HCT116 (cell line): ENCODE measurements around the gene CHAMP1. TPM values are rescaled to one million over a fixed set of nuclear protein-coding genes. Genes with fewer than 3 reads are reported as not detected.

Experiments used
- ATAC-seq: fragments of 200-7000 bp; cut with Tn5 transposase; 2 replicates; pipeline ENCODE4 v1.9.1; 2020; ENCODE audit warnings: mild to moderate bottlenecking, moderate library complexity
- BruUV-seq: library from RNA; stranded (reverse); fragments of 400-500 nt; replicated peaks from 2 replicates; lab custom pipeline; 2021; lab: Mats Ljungman, UMichigan
- CTCF ChIA-PET: fragments of 300-600 bp; sonication (Branson Sonifier 250); formaldehyde crosslinking; loops from one replicate; lab custom pipeline; 2021; ENCODE audit warnings: antibody characterized with exemption; lab: Charles Lee
- POLR2A ChIA-PET: fragments of 300-600, 350-600 bp; sonication (Branson Sonifier 250); formaldehyde crosslinking; loops from one replicate; lab custom pipeline; 2021; ENCODE audit warnings: antibody characterized with exemption; lab: Charles Lee
- RAD21 ChIA-PET, 2 experiments: fragments of 300-600 bp; sonication (Branson Sonifier 250); formaldehyde crosslinking; loops; one replicate each; lab custom pipeline; 2023; ENCODE audit warnings: low total read pairs in 2 of 2; ENCODE audit not compliant: uncharacterized antibody in 2 of 2, unreplicated experiment in 2 of 2, low non-redundant PET in 1 of 2; lab: Charles Lee
- DNase-seq: peaks from one replicate; pipeline ENCODE4 v3.0.0-alpha.2; 2010; ENCODE audit warnings: low read depth, low spot score
- H2AFZ ChIP-seq: fragments of 200-600 bp; shearing (Covaris generic), sonication (generic); 2 replicates; pipeline ENCODE4 v1.6.1; 2017; ENCODE audit warnings: low read depth, mixed run types, mixed read lengths, antibody characterized with exemption, low read length; ENCODE audit not compliant: poor library complexity, severe bottlenecking
- H3K27ac ChIP-seq: 2 replicates; pipeline ENCODE4 v1.5.1; 2012; ENCODE audit warnings: low read depth, low read length
- H3K27me3 ChIP-seq: fragments of 200-600 bp; sonication (generic); 2 replicates; pipeline ENCODE4 v1.6.1; 2016; ENCODE audit warnings: mixed run types, low read length, mixed read lengths; ENCODE audit not compliant: insufficient read depth
- H3K36me3 ChIP-seq, 2 experiments: fragments of 200-500 bp in 1 of 2; fragments of 200-600 bp in 1 of 2; sonication (Bioruptor generic) in 1 of 2; sonication (generic) in 1 of 2; 2 replicates each; pipeline versions ENCODE4 v1.5.1 to v1.6.1; 2014 to 2016; ENCODE audit warnings: low read length in 2 of 2, inconsistent platforms in 1 of 2, mixed read lengths in 1 of 2, mixed run types in 1 of 2; ENCODE audit not compliant: insufficient read depth in 2 of 2, control insufficient read depth in 1 of 2
- H3K4me1 ChIP-seq, 2 experiments: fragments of 200-600 bp in 1 of 2; sonication (generic) in 1 of 2; 2 replicates each; pipeline versions ENCODE4 v1.5.1 to v1.6.1; 2012 to 2017; ENCODE audit warnings: low read length in 2 of 2, inconsistent platforms in 1 of 2, mild to moderate bottlenecking in 1 of 2, mixed read lengths in 1 of 2, mixed run types in 1 of 2, moderate library complexity in 1 of 2; ENCODE audit not compliant: insufficient read depth in 2 of 2, control insufficient read depth in 1 of 2
- H3K4me2 ChIP-seq: fragments of 200-600 bp; sonication (generic); 2 replicates; pipeline ENCODE4 v1.6.1; 2017; ENCODE audit warnings: mixed run types, low read length, mixed read lengths
- H3K4me3 ChIP-seq, 2 experiments: fragments of 200-600 bp in 1 of 2; sonication (generic) in 1 of 2; replicated peaks in 1 of 2; 2 replicates each; pipeline ENCODE4 v1.5.1; 2011 to 2016; ENCODE audit warnings: low read length in 2 of 2, control low read depth in 1 of 2, low read depth in 1 of 2, mild to moderate bottlenecking in 1 of 2, mixed read lengths in 1 of 2, mixed run types in 1 of 2
- H3K79me2 ChIP-seq: fragments of 200-600 bp; sonication (generic); 2 replicates; pipeline ENCODE4 v1.6.1; 2017; ENCODE audit warnings: mild to moderate bottlenecking, mixed run types, low read length, moderate library complexity, mixed read lengths; ENCODE audit not compliant: insufficient read depth
- H3K9ac ChIP-seq: fragments of 200-600 bp; sonication (generic); 2 replicates; pipeline ENCODE4 v1.6.1; 2016; ENCODE audit warnings: low read length, mixed read lengths
- H3K9me2 ChIP-seq: fragments of 200-600 bp; sonication (generic), shearing (Covaris generic); 2 replicates; pipeline ENCODE4 v1.6.1; 2017; ENCODE audit warnings: mixed run types, mild to moderate bottlenecking, moderate library complexity; ENCODE audit not compliant: insufficient read depth
- H3K9me3 ChIP-seq, 2 experiments: fragments of 200-500 bp in 1 of 2; fragments of 200-600 bp in 1 of 2; sonication (Bioruptor generic) in 1 of 2; sonication (generic) in 1 of 2; 2 replicates each; pipeline ENCODE4 v1.6.1; 2014 to 2017; ENCODE audit warnings: low read length in 2 of 2, mixed read lengths in 2 of 2, inconsistent platforms in 1 of 2, low read depth in 1 of 2, mild to moderate bottlenecking in 1 of 2, mixed run types in 1 of 2, moderate library complexity in 1 of 2; ENCODE audit not compliant: control insufficient read depth in 1 of 2, insufficient read depth in 1 of 2
- H4K20me1 ChIP-seq: fragments of 200-600 bp; sonication (generic), shearing (Covaris generic); 2 replicates; pipeline ENCODE4 v1.6.1; 2017; ENCODE audit warnings: mixed run types, mild to moderate bottlenecking, moderate library complexity; ENCODE audit not compliant: insufficient read depth
- CBX3 ChIP-seq: IDR thresholded peaks from 2 replicates; pipeline ENCODE4 v1.6.1; 2012; ENCODE audit warnings: low read depth
- CEBPB ChIP-seq: IDR thresholded peaks from 2 replicates; pipeline ENCODE4 v1.6.1; 2012; ENCODE audit warnings: low read depth
- ELF1 ChIP-seq: IDR thresholded peaks from 2 replicates; pipeline ENCODE4 v1.6.1; 2012; ENCODE audit warnings: low read depth, borderline replicate concordance
- EZH2 ChIP-seq: fragments of 200-600 bp; sonication (generic); IDR thresholded peaks from 2 replicates; pipeline ENCODE4 v1.6.1; 2017; ENCODE audit warnings: antibody characterized with exemption, mixed run types
- EZH2phosphoT487 ChIP-seq: fragments of 200-600 bp; IDR thresholded peaks from 2 replicates; pipeline ENCODE4 v1.6.1; 2018; ENCODE audit warnings: antibody characterized with exemption, borderline replicate concordance
- POLR2A ChIP-seq: IDR thresholded peaks from 2 replicates; pipeline ENCODE4 v1.7.0; 2011; ENCODE audit warnings: borderline replicate concordance; ENCODE audit not compliant: insufficient read depth, insufficient read length; ENCODE audit errors: extremely low read depth
- SRF ChIP-seq: IDR thresholded peaks from 2 replicates; pipeline ENCODE4 v1.6.1; 2012; ENCODE audit warnings: low read depth
- TCF7L2 ChIP-seq: IDR thresholded peaks from 2 replicates; pipeline ENCODE4 v1.7.0; 2011; ENCODE audit warnings: borderline replicate concordance, inconsistent platforms; ENCODE audit not compliant: insufficient read depth, insufficient read length; ENCODE audit errors: extremely low read depth
- YY1 ChIP-seq: IDR thresholded peaks from 2 replicates; pipeline ENCODE4 v1.6.1; 2011; ENCODE audit warnings: low read length, low read depth, moderate library complexity, mild to moderate bottlenecking; ENCODE audit not compliant: insufficient replicate concordance; ENCODE audit errors: extremely low read depth
- ZFX ChIP-seq: fragments of 450-650 bp; IDR thresholded peaks from 2 replicates; pipeline ENCODE4 v1.6.1; 2017
- ZNF274 ChIP-seq: fragments of 200-500 bp; sonication (Bioruptor generic); IDR thresholded peaks from 2 replicates; pipeline ENCODE4 v1.6.1; 2014; ENCODE audit warnings: mild to moderate bottlenecking, low read depth, low read length, inconsistent platforms
- intact Hi-C: fragments of 100-400 bp; cut with micrococcal nuclease; formaldehyde crosslinking; loops from 2 replicates; pipeline ENCODE4 v1.10.0; 2022
- total RNA-seq: library from RNA; stranded (reverse); gene quantifications from one replicate; pipeline ENCODE4 v1.2.1, GENCODE V29; 2021; ENCODE audit not compliant: unreplicated experiment
- TF ChIP-seq, protein P1 (sequence below): IDR thresholded peaks from 2 replicates; pipeline ENCODE4 v1.6.1; 2012; ENCODE audit warnings: low read depth
- TF ChIP-seq, protein P2 (sequence below): IDR thresholded peaks from 2 replicates; pipeline ENCODE4 v1.6.1; 2012
- TF ChIP-seq, protein P3 (sequence below), 3 experiments: fragments of 200-600 bp in 1 of 3; sonication (generic) in 1 of 3; IDR thresholded peaks in 2 of 3; conservative IDR thresholded peaks in 1 of 3; 2 replicates each; pipeline ENCODE4 v1.5.1; 2012 to 2017; ENCODE audit warnings: low read depth in 2 of 3, low read length in 2 of 3, antibody characterized with exemption in 1 of 3, borderline replicate concordance in 1 of 3, control low read depth in 1 of 3, mild to moderate bottlenecking in 1 of 3, mixed read lengths in 1 of 3, mixed run types in 1 of 3, moderate library complexity in 1 of 3; ENCODE audit not compliant: insufficient read depth in 1 of 3

The CHAMP1 gene
- total RNA-seq, 1 experiment from 2014 or later, result 31.5 TPM

DNA sequence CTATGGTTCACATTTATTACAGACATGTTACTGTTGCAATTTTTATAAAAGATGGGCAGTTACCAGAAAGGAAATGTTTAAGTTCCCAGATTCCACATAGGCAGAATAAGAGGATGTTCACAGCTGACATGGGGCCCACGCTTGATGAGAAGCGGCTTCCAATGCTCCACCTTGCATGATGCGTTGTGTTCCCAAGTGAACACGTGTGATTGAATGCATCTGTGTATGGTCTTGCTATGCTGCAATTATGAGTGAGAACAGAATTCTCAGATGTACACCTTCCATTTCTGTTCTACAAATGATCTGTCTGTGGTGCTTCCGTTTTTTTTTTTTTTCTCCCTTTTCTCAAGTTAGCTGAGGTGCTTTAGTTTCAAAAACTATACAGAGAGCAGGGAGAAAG, 17.4 kb upstream of the CHAMP1 start:
- no TSS peak for BruUV-seq
- H3K9me2 ChIP-seq, result no peaks in the 10 kb centered on the region
- H3K9ac ChIP-seq, result no peak overlapping the region
- H3K9me3 ChIP-seq, result no peaks in the 10 kb centered on the region
- H4K20me1 ChIP-seq, result no peaks in the 10 kb centered on the region
- H3K4me1 ChIP-seq, result no peaks in the 10 kb centered on the region
- ChIA-PET RAD21 (no interaction called here), POLR2A (no interaction called here), CTCF (no interaction called here)
- TF ChIP-seq, protein P1, sequence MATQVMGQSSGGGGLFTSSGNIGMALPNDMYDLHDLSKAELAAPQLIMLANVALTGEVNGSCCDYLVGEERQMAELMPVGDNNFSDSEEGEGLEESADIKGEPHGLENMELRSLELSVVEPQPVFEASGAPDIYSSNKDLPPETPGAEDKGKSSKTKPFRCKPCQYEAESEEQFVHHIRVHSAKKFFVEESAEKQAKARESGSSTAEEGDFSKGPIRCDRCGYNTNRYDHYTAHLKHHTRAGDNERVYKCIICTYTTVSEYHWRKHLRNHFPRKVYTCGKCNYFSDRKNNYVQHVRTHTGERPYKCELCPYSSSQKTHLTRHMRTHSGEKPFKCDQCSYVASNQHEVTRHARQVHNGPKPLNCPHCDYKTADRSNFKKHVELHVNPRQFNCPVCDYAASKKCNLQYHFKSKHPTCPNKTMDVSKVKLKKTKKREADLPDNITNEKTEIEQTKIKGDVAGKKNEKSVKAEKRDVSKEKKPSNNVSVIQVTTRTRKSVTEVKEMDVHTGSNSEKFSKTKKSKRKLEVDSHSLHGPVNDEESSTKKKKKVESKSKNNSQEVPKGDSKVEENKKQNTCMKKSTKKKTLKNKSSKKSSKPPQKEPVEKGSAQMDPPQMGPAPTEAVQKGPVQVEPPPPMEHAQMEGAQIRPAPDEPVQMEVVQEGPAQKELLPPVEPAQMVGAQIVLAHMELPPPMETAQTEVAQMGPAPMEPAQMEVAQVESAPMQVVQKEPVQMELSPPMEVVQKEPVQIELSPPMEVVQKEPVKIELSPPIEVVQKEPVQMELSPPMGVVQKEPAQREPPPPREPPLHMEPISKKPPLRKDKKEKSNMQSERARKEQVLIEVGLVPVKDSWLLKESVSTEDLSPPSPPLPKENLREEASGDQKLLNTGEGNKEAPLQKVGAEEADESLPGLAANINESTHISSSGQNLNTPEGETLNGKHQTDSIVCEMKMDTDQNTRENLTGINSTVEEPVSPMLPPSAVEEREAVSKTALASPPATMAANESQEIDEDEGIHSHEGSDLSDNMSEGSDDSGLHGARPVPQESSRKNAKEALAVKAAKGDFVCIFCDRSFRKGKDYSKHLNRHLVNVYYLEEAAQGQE, result no peak
- TF ChIP-seq CEBPB, result no peak
- no peak for TF ChIP-seq EZH2phosphoT487
- no peak for TF ChIP-seq YY1
- TF ChIP-seq ZNF274, result no peak
- TF ChIP-seq CBX3, result no peak
- no peak for TF ChIP-seq POLR2A
- TF ChIP-seq ZFX, result no peak
- TF ChIP-seq TCF7L2, result no peak
- TF ChIP-seq, protein P2, sequence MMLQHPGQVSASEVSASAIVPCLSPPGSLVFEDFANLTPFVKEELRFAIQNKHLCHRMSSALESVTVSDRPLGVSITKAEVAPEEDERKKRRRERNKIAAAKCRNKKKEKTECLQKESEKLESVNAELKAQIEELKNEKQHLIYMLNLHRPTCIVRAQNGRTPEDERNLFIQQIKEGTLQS, result no peak
- TF ChIP-seq, protein P3, sequence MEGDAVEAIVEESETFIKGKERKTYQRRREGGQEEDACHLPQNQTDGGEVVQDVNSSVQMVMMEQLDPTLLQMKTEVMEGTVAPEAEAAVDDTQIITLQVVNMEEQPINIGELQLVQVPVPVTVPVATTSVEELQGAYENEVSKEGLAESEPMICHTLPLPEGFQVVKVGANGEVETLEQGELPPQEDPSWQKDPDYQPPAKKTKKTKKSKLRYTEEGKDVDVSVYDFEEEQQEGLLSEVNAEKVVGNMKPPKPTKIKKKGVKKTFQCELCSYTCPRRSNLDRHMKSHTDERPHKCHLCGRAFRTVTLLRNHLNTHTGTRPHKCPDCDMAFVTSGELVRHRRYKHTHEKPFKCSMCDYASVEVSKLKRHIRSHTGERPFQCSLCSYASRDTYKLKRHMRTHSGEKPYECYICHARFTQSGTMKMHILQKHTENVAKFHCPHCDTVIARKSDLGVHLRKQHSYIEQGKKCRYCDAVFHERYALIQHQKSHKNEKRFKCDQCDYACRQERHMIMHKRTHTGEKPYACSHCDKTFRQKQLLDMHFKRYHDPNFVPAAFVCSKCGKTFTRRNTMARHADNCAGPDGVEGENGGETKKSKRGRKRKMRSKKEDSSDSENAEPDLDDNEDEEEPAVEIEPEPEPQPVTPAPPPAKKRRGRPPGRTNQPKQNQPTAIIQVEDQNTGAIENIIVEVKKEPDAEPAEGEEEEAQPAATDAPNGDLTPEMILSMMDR (IDR thresholded peaks at IDR 0.05 in 2 of 3, conservative IDR thresholded peaks at IDR 0.05 in 1 of 3; ENCODE audit: borderline replicate concordance in 1 of 3, insufficient read depth in 1 of 3, low read depth in 2 of 3, low read length in 2 of 3), result no peak
- TF ChIP-seq ELF1, result no peak
- no peak for TF ChIP-seq EZH2
- no peak for TF ChIP-seq SRF
- no peak overlapping the region for H3K27ac ChIP-seq
- H3K27me3 ChIP-seq, result no peaks in the 10 kb centered on the region
- no peak overlapping the region for H3K4me2 ChIP-seq
- intact Hi-C loops, result no loop called here
- no peak for DNase-seq
- no peak overlapping the region for H3K4me3 ChIP-seq
- peaks cover 4 to 17% of the 10 kb centered on the region in 2 experiments; a peak in 2 of 4 replicates for H3K36me3 ChIP-seq
- ATAC-seq, result no peak
- no peaks in the 10 kb centered on the region for H3K79me2 ChIP-seq
- no peak overlapping the region for H2AFZ ChIP-seq
